GM19455 (cell line): ENCODE data around the gene CFAP65.

Experiments
- ATAC-seq: cut with Tn5 transposase; IDR thresholded peaks from one replicate; pipeline ENCODE4 v1.9.1; 2021; ENCODE audit not compliant: unreplicated experiment

The CFAP65 gene

DNA sequence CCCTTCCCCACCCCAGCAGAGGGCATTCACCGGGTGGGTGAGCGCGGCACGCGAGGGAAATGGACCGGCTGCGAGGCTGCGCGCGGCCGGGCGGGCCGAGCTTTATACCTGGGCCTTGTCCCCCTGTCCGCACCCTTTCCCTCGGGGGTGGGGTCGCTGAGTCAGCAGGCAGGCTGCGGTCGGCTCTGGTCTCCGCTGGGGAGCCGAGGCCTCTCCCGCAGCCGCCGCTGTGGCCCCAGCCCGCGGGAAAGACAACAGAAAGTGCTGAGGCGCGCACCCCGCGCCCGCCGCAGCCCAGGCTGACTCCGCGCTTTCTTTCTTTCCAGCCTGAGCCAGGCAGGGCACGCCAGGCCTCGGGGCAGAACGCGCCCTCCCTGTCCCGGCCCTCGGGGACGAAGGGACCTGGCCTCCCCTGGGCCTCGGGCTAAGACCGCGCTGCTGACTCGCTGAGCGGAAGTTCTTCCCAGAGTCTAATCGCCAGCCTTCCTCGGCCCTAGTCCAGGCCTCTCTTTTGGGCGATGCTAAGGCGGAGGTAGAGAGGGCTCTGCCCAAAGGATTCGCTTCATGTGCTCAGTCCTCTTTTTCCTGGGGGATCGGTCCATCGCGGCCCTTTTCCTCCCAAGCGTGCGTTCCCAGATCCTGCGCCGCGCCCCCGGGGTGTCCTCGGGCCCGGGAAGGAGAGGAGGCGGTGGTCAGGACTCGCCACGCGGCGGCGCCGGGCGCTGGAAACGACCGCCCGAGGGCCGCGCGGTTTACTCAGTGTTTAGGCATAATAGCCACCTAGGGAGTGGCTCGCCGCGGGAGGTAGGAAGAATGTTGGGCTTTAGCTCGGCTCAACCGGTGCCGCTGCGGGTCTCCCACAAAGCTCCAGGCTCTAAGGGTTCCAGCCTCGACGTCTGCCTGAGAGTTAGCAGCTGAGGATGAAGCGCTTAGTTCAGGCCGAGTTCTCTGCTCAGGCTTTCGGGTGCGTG lies 47.7 kb downstream of the CFAP65 start, which contains the start of gene CRYBA2:
Gene CRYBA2, minus strand, starts transcription at position 78 of the 971 bp plus-strand sequence. CDS start 246 bp downstream, outside the sequence.
- ATAC-seq = no peak

DNA sequence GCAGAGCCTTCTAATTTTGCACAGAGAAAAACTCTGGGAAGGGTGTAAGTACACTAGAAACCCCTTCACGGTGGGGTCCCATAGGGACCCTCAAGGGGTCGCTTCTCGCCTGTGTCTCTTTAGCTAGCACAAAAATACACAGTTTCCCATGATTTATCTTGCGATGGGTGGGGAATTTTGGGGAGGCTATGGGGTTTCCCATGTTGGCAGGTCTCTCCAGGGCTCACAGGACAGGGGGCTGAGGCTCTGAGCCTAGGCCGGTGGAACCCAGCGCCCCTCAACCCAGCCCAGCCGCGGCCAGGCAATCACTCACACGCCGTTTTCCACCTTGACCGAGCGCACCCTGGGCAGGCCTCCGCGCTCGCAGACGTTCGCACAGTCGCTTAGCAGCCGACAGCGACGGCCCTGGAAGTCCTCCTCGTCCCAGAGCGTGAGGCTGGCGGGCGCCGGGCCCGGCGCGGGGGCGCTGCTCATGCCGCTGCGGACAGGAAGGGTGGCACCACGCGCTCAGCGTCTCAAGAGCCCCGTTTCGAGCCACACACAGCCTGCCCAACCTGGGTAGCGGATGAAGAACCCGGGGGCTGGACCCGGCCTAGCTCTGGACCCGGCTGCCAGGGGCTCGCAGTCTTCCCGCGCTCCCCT lies 48.5 kb downstream of the CFAP65 start:
- no peak for ATAC-seq

DNA sequence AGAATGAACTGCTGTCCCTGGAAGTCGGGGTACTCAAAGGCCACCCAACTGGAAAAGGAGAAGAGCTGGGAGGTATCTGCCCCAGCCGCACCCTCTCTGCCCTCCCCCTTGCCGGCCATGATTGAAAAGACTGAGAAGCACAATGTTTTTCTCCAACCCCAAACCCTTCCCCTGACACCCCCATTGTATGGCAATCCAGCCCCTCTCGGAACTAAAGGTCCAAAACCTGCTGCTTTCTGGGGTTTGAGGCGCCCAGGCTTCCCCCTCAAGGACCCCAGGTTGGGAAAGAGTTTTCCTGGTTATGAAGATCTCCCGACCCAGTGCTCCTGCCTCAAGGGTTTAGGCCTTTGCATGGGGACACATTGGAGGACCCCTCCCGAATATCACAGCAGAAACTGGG lies 49.1 kb downstream of the CFAP65 start:
- ATAC-seq = no peak

DNA sequence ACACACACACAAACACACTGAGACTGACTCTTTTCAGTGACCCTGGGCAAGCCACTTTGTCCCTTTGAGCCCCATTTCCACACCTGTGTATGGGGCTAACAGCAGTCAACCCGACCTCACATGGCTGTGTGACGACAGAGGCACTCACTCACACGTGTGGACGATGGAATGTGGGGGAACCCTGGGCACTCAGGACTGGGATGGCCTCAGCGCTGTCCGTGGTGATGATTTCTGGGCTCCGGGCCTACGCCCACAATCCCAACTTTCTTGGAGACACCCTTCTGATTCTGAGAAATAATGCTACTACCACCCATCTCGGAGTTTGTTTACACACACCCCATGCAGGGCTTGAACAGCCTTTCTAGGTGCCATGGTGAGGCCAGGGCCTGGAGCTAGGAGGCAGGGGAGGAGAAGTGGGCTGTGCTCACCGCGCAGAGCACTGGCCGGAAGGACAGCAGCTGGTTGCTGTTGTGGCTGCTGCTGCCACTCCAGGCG lies 49.6 kb downstream of the CFAP65 start:
- ATAC-seq = no peak

DNA sequence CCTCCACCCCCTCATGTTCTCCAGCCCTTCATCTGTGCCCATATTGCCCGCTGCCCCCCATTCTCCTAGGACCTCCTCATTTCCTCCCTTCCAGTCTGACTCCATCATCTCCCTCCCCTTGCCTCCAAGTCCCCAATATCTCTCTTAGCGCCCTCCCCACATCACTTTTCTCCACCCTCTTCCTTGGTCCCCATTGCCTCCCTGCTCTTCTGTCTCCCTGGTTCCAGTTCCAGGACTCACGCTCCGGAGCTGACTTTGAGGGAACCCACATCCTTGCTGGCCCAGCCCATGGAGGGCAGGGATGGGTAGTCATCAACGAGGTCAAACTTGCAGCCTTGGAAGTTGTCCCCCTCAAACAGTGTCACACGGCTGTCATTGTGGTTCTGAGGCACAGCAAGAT lies 50.7 kb downstream of the CFAP65 start:
- ATAC-seq = no peak

DNA sequence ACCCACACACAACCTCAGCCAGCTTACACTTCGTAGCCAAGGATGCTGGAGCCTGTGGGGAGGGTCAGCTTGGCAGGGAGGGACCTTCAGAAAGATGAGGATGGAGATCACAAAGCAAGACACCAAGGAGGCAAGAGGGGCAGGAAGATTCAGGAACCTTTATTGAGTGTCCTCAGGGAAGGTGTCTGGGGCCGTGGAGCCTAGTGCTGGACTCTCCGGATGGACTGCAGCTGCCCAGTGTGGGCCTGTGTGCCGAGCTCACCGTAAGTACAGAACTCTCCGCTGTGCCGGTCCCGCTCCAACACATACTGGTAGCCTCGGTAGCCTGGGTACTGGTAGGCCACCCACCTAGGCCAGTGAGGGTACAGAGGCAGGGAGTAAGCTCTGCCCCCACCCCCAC lies 51.3 kb downstream of the CFAP65 start:
- ATAC-seq = no peak

DNA sequence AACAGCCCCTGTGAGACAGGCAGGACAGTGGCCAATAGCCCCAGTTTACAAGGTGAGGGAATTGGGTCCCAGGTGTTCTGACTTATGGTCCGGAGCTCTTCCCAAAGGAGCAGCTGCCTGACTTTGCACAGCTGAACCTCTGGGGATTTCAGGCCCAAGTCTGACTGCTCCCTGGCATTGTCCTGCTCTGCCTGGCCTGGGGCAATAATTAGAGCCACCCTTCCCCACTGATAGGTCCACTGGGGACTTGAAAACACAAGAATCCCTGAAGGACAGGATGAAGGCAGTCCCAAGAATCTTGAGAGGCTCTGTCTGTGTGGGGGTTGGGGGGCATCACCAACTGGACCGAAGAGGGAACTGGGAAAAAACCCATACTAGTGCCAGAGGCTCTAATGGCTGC lies 52.7 kb downstream of the CFAP65 start:
- ATAC-seq = no peak

DNA sequence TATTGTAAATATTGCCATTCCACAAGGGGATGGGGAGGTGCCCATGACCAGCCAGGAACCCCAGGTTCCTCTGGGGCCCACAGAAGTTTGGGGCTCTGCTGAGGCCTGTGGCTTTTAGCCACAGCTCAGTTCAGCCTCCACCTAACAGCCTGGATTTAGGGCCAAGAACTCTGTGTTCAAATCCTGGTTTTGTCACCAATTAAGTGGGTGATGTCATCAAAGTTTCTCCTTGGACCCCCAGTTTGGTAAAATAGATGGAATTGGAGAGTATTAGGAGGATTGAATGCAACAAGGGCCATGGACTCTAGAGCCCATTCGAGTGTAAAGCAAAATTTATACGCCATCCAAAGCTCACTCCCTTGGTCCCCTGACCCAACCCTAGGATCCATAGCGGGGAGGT lies 53.2 kb downstream of the CFAP65 start:
- ATAC-seq = no peak

DNA sequence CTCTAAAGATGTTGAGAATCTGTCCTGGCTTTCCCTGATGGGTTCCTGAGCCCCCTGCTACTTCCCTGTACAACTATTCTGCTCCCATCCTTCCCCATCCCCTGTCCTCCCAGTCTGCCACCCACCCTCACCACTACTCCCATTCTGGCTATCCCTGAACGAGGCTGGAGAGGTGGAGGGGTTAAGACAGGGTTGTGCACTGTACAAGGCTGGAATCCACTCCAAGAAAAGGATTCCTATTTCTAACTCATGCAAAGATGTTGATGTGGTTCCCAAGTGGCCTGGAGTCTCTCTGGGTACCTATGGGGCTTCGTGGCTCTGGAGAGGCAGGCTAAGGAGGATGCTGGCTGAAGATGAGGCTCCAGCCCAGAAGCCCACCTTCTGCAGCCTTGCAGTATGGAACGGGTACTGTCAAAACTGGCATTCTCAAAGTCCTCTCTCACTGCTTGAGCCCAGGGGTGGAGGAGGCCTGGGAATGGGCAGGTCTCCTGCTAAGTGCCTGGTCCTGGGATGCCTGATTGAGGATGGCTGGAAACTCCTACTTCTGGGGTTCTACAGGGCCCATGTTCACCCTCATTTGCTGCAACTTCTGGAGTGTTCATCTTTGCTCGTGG lies 55.1 kb downstream of the CFAP65 start:
- no peak for ATAC-seq

DNA sequence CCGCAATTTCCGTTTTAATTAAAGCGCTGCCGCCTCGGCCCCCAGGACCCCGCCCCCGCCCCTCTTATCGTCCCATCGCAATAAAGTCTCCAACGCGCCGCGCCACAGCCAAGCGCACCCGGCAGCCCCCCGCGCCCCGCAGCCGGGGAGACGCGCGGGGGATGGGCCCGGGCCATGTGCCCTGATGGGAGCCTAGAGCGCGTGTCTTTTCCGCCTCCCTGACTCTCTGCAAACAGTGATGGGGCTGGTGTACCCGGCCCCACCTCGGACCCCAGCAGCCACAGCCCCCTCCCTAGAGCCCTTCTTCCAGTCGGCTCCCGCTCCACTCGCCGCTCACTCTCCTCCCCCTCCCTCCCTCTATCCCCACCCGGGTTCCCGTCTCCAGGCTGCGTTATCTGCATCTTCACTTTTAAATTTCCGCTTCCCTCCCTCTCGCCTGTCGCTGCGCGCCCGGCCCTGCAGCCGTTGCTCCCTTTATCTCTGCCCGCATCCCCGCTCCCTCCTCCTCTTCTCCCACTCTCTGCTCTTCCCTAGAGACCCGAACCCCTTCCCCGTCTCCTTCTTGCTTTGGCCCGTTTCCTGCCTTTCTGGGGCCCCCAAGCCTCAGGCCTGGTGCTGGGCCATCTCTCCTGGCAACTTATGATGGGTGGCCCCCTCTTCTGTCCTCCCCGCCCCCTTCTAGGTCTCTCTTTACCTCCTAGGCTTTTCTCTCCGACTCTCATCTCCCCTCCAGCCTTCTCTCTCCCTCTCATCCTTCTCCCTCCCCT lies 55.8 kb downstream of the CFAP65 start:
- no peak for ATAC-seq

DNA sequence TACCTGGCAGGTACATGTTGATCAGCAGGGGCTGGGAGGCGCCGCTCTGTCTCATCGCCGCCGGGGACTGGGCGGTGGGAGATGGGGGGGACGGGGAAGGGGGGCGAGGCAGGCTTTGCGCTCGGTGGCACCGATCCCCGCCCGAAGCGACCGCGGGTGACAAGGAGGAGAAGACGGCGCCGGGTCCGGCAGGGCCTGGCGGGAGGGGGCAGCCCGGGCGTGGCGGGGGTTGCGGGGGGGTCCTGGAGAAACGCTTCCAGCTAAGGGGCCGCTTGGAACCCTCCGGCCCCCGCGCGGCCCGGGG lies 56.3 kb downstream of the CFAP65 start, which contains the start of gene FEV:
Gene FEV, minus strand, starts transcription at position 164 of the 304 bp plus-strand sequence. Its CDS starts 109 bp downstream, at position 55.
- ATAC-seq = no peak

DNA sequence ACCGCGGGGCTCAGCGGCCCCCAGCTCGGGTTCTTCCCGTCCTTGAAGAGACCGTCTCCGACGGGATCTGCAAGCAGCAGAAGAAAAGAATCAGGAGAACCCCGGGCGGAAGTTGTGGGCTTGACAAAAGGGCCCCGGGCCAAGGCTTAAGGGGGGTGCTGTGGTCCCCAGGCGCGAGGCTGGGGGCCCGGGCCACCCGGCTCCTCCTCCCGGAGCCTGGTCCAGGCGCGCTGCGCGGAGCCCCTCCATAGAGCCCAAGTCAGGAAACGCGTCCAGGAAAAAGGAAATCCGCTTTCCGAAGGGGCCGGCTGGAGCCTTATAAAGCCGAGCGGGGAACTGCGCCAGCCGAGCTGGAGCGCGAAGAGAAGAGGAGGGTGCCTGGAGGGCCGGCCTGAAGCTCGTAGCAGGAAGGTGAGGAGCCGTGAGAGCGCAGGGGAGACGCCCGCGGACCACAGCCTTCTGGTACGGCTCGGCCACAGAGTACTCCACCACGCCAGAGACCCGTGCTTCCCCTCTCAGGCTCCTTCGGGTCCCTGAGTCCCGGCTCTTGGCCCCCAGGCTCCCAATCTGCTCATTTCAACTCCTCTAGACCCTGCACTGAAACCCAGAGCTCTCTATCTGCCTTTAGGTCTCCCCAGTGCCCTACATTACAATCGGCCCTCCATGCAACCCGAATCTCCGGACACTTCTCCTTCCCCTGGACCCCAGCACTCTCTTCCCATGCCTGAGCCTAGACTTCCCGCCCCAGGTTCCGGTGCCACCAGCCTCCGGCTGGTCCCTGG lies 56.9 kb downstream of the CFAP65 start:
- no peak for ATAC-seq

DNA sequence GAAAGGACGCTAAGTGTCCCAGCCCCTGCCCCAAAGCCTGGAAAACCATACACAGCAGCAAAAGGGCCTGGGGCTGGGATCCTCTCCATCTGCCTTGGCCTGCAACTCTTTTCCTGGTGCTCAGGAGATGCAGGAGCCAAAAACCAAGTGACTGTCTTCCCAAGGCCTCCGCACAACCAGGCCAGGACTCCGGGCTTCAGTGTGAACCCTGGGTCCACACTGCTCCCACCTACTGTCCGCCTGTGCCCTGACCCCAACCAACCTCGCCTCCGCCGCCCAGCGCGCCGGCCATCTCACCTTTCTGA lies 57.4 kb downstream of the CFAP65 start:
- ATAC-seq = no peak

DNA sequence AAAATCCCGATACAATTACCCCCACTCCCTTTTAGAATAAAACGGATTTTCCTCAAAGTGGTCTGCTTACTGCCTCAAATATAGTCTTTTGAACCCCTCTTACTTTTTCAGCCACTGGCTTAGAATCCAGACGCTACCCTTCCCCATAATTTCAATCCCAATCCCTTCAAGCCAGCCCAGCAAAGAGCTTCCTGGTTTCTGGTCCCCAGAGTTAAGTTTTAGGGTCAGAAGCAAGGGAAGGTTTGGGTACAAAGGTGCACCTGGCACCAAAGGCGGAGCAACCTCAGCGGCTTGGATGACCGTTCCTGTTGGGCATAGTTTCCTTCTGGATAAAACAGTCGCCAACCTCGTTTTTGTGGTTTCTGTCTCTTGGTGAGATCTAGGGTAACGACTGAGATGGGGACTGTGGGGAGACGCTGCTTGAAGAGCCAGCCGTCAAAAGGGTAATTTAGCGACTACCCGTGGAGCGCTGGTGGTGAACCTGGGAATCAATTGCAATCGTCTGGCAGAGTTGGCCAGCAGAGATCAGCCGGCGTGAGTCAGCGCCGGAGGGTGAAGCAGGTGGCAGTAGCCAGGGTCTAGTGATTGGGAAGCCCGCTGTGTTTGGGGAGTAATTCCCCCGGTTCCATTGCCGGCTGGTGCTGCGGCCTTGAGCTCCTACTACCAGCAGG lies 57.9 kb downstream of the CFAP65 start:
- ATAC-seq = no peak

DNA sequence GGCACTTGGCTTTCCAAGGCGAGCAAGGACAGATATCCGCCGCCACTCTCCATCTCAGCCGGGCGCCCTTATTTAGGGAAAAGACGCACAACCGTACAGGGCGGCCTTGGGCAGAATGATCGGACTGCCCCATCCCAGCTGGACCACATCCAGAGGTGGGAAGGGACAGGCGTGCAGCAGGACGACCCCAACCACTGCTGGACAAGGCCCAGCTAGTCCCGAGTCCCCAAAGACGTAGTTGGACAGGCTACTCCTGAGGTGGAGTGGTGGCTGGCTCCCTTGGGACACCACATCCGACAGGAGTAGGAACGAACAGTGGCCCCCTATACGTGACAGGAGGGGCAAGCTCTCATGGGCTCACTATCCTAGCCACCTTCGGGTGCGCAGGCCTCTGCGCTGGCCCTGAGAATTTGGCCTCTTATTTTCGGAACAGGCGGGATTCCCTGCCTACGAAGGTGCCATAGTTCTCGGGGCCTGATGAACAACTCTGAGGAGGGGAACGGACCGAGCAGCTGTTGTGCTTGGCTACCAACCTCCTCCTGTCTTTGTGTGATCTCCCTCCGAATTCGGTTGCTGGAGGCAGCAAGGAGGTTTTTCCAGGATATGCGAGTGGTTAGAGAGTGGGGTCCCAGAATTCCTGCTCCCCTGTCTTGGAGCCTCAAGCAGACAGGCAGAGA lies 58.6 kb downstream of the CFAP65 start:
- ATAC-seq = no peak

DNA sequence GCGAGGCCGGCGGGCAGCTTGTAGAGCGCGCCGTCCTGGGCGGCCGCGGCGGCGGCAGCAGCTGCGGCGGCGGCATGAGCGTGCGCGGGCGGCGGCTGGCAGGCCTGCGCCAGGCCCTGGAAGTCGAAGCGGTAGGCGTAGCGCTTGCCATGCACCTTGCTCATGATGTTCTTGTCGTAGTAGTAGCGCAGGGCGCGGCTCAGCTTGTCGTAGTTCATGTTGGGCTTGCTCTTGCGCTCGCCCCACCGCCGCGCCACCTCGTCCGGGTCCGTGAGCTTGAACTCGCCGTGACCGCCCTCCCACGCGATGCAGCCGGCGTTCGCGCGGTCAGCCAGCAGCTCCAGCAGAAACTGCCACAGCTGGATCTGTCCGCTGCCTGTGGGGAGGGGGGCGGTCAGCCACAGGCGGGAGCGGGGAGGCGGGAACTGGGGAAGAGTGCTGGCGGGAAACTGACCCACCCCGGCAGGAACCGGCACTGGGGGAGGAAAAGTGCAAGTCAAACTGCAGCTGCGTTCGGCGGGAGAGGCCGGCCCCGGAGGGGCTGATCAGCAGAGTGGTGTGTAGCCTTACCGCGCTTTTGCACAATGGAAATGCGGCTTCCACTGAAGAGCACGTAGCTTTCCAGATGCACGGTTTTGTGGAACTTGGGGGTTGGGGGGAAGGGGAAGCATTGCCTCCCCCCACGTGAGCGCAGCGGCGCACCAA lies 59.3 kb downstream of the CFAP65 start:
- ATAC-seq = no peak

DNA sequence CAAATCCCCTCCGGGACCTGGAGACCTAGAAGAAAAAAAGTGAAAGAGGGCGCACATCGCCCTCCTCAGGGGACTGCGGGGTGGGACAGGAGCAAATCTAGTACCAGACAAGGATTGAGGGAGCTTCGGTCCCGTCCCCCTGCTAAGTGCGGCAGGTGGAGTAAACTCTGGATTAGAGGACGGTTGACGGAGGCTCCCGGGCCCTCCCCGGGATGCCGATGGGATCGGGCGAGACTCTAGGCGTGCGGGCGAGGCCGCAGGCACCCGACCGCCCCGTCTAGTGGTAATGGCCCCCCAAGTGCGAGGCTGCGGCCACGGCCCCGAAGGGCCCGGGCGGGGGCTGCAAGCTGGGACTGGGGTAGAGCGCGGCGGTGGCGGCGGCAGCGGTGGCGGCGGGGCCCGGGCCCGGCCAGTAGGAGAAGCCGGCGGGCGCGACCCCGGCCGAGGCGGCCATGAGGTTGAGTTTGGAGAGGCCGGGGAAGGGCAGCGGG lies 59.9 kb downstream of the CFAP65 start:
- no peak for ATAC-seq

DNA sequence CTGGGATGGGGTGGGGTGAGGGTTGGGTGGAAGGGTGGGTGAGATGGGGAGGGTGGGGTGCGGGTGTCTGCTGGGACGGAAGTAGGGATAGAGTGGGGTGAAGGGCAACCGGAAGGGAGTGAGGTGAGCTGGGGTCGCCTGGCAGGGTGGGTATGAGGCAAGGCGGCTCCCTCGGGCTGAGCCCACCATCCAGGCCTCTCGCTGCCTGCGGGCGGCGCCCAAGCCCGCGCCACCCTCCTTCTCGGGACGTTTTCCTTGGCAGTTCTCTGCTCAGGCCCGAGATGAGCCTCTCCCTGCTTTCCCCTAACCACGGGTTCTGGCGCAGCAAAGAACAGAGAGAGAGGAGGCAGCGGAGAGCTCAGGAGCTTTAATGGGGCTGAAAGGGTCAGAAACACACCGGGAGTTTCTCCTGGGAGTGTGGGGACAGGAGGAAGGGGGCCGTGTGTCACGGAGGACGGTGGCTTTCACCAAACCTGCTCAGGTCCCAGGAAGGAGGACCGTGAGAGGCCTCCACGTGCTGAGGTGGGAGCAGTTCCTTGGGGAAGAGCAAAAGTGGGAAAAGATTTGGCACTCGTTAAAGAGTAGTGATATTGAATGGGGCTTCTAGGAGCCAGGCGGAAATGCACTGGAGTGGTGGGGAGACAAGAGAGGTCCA lies 60.5 kb downstream of the CFAP65 start:
- no peak for ATAC-seq
